Coronary artery (tissue), 2 donors: ENCODE results near the gene PRSS48.
A peak's percentile ranks its signal among the peaks of the same experiment; 100 is the strongest.

ENCODE experiments used
- DNase-seq: peaks from one replicate; pipeline ENCODE4 v3.0.0-alpha.2; 2017; ENCODE audit warnings: low spot score
- H3K27ac ChIP-seq, 2 donors: fragments of 200-600 bp; sonication (generic); one replicate each; pipeline ENCODE4 v1.5.1; 2016 to 2019
- H3K4me3 ChIP-seq: fragments of 200-600 bp; sonication (generic); 2 replicates; pipeline ENCODE4 v1.5.1; 2016; ENCODE audit warnings: mild to moderate bottlenecking, moderate library complexity
- CTCF ChIP-seq: fragments of 200-600 bp; sonication (generic); IDR thresholded peaks from one replicate; pipeline ENCODE4 v1.5.1; 2019; ENCODE audit warnings: antibody characterized with exemption

Gene PRSS48

GRCh38 chr4:151324124-151324751 is 47.3 kb downstream of the PRSS48 start:
- no peak for DNase-seq
- TF ChIP-seq CTCF, result no peak
- Histone ChIP-seq H3K4me3 (peak overlapping the region; percentile 82), H3K27ac (peak overlapping the region; percentile 91 to 92)

- Histone ChIP-seq H3K4me3 (peak overlapping the region; percentile 82), H3K27ac (peak overlapping the region; percentile 91 to 92)
- no peak for TF ChIP-seq CTCF
- DNase-seq, result peak; percentile 79
These were observed 47.8 kb downstream of the PRSS48 start for GRCh38 chr4:151324752-151325110.

GRCh38 chr4:151325111-151325948 is 48.4 kb downstream of the PRSS48 start, which contains the start of gene SH3D19:
TSS of gene SH3D19 (minus strand) at chr4:151325605. CDS start at chr4:151325352, 253 bp downstream.
- TF ChIP-seq CTCF, result no peak
- H3K4me3 ChIP-seq, result peak within 1 kb of the TSS; percentile 82
- DNase-seq, result peak; percentile 77
- peak within 1 kb of the TSS; percentile 91 to 92 for H3K27ac ChIP-seq

GRCh38 chr4:151325949-151326246 is 48.9 kb downstream of the PRSS48 start:
- TF ChIP-seq CTCF, result no peak
- Histone ChIP-seq H3K27ac (peak overlapping the region; percentile 91 to 92), H3K4me3 (peak overlapping the region; percentile 82)
- DNase-seq, result no peak

- no peak for TF ChIP-seq CTCF
- H3K4me3 ChIP-seq, result no peak overlapping the region
- DNase-seq, result no peak
- no peak overlapping the region for H3K27ac ChIP-seq
These were observed 52.5 kb downstream of the PRSS48 start for GRCh38 chr4:151329217-151330007.

GRCh38 chr4:151331276-151332042 is 54.5 kb downstream of the PRSS48 start:
- DNase-seq, result no peak
- no peak overlapping the region for H3K27ac ChIP-seq
- TF ChIP-seq CTCF, result no peak

More at GRCh38 chr4:151331276-151332042, 54.5 kb downstream of the PRSS48 start:
- H3K4me3 ChIP-seq, result no peak overlapping the region
